HG03135 (cell line): ENCODE results near the gene GLRX.

Experiments used
- ATAC-seq: cut with Tn5 transposase; IDR thresholded peaks from one replicate; pipeline ENCODE4 v1.9.1; 2021; ENCODE audit warnings: mild to moderate bottlenecking, moderate library complexity; ENCODE audit not compliant: unreplicated experiment

The GLRX gene

GRCh38 chr5:95784514-95785302 is 37.8 kb downstream of the GLRX start:
- no peak for ATAC-seq

- no peak for ATAC-seq
These were observed 38.9 kb downstream of the GLRX start for GRCh38 chr5:95783661-95784060.

GRCh38 chr5:95782181-95782580 is 40.3 kb downstream of the GLRX start:
- no peak for ATAC-seq

- peak; percentile 92 for ATAC-seq
These were observed 41.4 kb downstream of the GLRX start for GRCh38 chr5:95781101-95781583.

- no peak for ATAC-seq
These were observed 41.9 kb downstream of the GLRX start for GRCh38 chr5:95780597-95780996.

- ATAC-seq = no peak
These were observed 42.9 kb downstream of the GLRX start for GRCh38 chr5:95779611-95780010.

- no peak for ATAC-seq
These were observed 43.7 kb downstream of the GLRX start for GRCh38 chr5:95778713-95779436.

GRCh38 chr5:95777441-95777840 is 45.1 kb downstream of the GLRX start:
- no peak for ATAC-seq

- no peak for ATAC-seq
These were observed 49.0 kb downstream of the GLRX start for GRCh38 chr5:95773335-95774059.

GRCh38 chr5:95771892-95772291 is 50.6 kb downstream of the GLRX start:
- no peak for ATAC-seq

- ATAC-seq = no peak
These were observed 51.5 kb downstream of the GLRX start for GRCh38 chr5:95770830-95771708.

- ATAC-seq = no peak
These were observed 53.8 kb downstream of the GLRX start for GRCh38 chr5:95768731-95769130.

- no peak for ATAC-seq
These were observed 58.6 kb downstream of the GLRX start for GRCh38 chr5:95763941-95764340.
